Heart left ventricle (tissue), 16 donors: ENCODE measurements around the gene LATS1. TPM values are rescaled to one million over a fixed set of nuclear protein-coding genes. Genes with fewer than 3 reads are reported as not detected.

Experiments used
- ATAC-seq, 4 donors: fragments of 200-7000 bp; cut with Tn5 transposase; one replicate each; pipeline ENCODE4 v1.9.1; 2020 to 2022; ENCODE audit warnings: moderate library complexity in 4 of 4, mild to moderate bottlenecking in 3 of 4, moderate number of reproducible peaks in 1 of 4
- DNase-seq, 5 donors: peaks; one replicate each; pipeline ENCODE4 v3.0.0-alpha.2; 2020
- H3K27ac ChIP-seq, 12 donors: fragments of 200-600 bp; sonication (generic) in 4 of 12; one replicate each; pipeline versions ENCODE4 v1.5.0 to v1.8.0; 2016 to 2022; ENCODE audit warnings: mild to moderate bottlenecking in 2 of 12
- H3K27me3 ChIP-seq, 9 donors: fragments of 200-600 bp; sonication (generic) in 2 of 9; one replicate each; pipeline versions ENCODE4 v1.5.1 to v1.8.0; 2016 to 2022; ENCODE audit warnings: mild to moderate bottlenecking in 3 of 9
- H3K36me3 ChIP-seq, 9 donors: fragments of 200-600 bp; sonication (generic) in 2 of 9; one replicate each; pipeline versions ENCODE4 v1.5.0 to v1.8.0; 2018 to 2022; ENCODE audit warnings: mild to moderate bottlenecking in 2 of 9
- H3K4me1 ChIP-seq, 12 donors: fragments of 200-600 bp; sonication (generic) in 4 of 12; one replicate each; pipeline versions ENCODE4 v1.5.0 to v1.8.0; 2016 to 2022; ENCODE audit warnings: mild to moderate bottlenecking in 3 of 12
- H3K4me3 ChIP-seq, 12 donors: fragments of 200-600 bp; sonication (generic) in 4 of 12; one replicate each; pipeline versions ENCODE4 v1.5.0 to v1.8.0; 2017 to 2022; ENCODE audit warnings: mild to moderate bottlenecking in 9 of 12, moderate library complexity in 4 of 12
- H3K9me3 ChIP-seq, 12 donors: fragments of 200-600 bp; sonication (generic) in 4 of 12; one replicate each; pipeline versions ENCODE4 v1.5.0 to v1.8.0; 2016 to 2022; ENCODE audit warnings: mild to moderate bottlenecking in 1 of 12
- POLR2A ChIP-seq, 2 donors: fragments of 450-650 bp; IDR thresholded peaks; one replicate each; pipeline ENCODE4 v1.6.1; 2017; ENCODE audit warnings: antibody characterized with exemption in 2 of 2, mild to moderate bottlenecking in 2 of 2, moderate library complexity in 2 of 2
- WGBS, 4 donors: extraction: QIAGEN DNeasy Blood & Tissue Kit in 2 of 4; methylation state at CpG; one replicate each; pipeline versions ENCODE4 v1.1.5 to v1.1.7; 2013 to 2018; 5-methylcytosine and 5-hydroxymethylcytosine counted together
- intact Hi-C, 10 donors: fragments of 100-400 bp; cut with DNase I; formaldehyde crosslinking; loops; one replicate each; pipeline versions ENCODE4 v1.11.1 to v1.14.2; 2022
- polyA plus RNA-seq, 2 donors: library from polyadenylated mRNA; stranded (reverse); fragments of 200-250 nt; gene quantifications; one replicate each; pipeline ENCODE4 v1.2.3, GENCODE V29; 2013
- total RNA-seq, 9 donors: library from RNA; depleted of rRNA in 2 of 9; stranded (reverse); fragments of >200 nt in 2 of 9; fragmentation: NEBNext Ultra II Directional in 3 of 9; extraction: Animal tissue kit (Norgen Biotek cat#: 25700) in 3 of 9; gene quantifications; one replicate each; pipeline versions ENCODE4 v1.1.0 to v1.2.4, GENCODE V29; 2016 to 2023
- TF ChIP-seq, protein P1 (sequence below), 12 donors: fragments of 200-600 bp; sonication (generic) in 4 of 12; IDR thresholded peaks; one replicate each; pipeline versions ENCODE4 v1.5.0 to v1.8.0; 2018 to 2022; ENCODE audit warnings: antibody characterized with exemption in 12 of 12, mild to moderate bottlenecking in 5 of 12
- donor health status: ischemic (EF 13 %, LVEDD 7.1; RV severe dilation, severe dysfunction).
- donor health status: healthy with polysubstance abuse.
- donor health status: DM: no; HTN: yes; CAD: no.
- donor health status: DM: no; HTN: no; CAD: no.
- donor health status: ischemic (EF 25% LVEDD 6.9; RV normal size, moderate dysfunction).
- donor health status: ischemic (EF 25% LVEDD 5.7; RV mildly dilated, moderate dysfunction).
- donor health status: healthy.
- donor health status: DM: yes; HTN: yes; CAD: no.
- donor health status: ischemic (EF 35%, LVEDD 5.7; RV mildly dilated, moderate dysfunction).
- donor health status: nonischemic (EF 11% LVEDD 7.7; RV severe dilation, severe dysfunction).
- donor health status: DM: yes; HTN: yes; CAD: no.
- donor health status: PGD.
- donor health status: ischemic (EF 29% LVEDD 5.4; RV normal size, mild dysfunction).
- donor health status: nonischemic (EF 23%, LVEDD 6.1; RV moderate dilation, normal function).

LATS1 gene
- total and polyA plus RNA-seq, 11 donors: 5.3 to 18.5 (median 10.4) TPM

GRCh38 chr6:149714442-149714841, 3.5 kb downstream of the LATS1 start:
- TF ChIP-seq, protein P1, sequence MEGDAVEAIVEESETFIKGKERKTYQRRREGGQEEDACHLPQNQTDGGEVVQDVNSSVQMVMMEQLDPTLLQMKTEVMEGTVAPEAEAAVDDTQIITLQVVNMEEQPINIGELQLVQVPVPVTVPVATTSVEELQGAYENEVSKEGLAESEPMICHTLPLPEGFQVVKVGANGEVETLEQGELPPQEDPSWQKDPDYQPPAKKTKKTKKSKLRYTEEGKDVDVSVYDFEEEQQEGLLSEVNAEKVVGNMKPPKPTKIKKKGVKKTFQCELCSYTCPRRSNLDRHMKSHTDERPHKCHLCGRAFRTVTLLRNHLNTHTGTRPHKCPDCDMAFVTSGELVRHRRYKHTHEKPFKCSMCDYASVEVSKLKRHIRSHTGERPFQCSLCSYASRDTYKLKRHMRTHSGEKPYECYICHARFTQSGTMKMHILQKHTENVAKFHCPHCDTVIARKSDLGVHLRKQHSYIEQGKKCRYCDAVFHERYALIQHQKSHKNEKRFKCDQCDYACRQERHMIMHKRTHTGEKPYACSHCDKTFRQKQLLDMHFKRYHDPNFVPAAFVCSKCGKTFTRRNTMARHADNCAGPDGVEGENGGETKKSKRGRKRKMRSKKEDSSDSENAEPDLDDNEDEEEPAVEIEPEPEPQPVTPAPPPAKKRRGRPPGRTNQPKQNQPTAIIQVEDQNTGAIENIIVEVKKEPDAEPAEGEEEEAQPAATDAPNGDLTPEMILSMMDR (IDR thresholded peaks at IDR 0.05): no peak
- no peak for TF ChIP-seq POLR2A (IDR thresholded peaks at IDR 0.05)
- 75 to 93% (median 83%) methylated on average over 1 of the region's 1 CpG for WGBS, 4 donors
- Histone ChIP-seq H3K27ac (no peak overlapping the region), H3K4me1 (peaks cover 5 to 53% (median 35%) of the 10 kb centered on the region in 12 donors), H3K36me3 (peaks cover 0 to 11% (median 0%) of the 10 kb centered on the region in 9 donors), H3K27me3 (no peaks in the 10 kb centered on the region), H3K9me3 (no peaks in the 10 kb centered on the region), H3K4me3 (no peak overlapping the region)
- no peak for DNase-seq
- no peak for ATAC-seq
- intact Hi-C loops: loop anchor here in 1 of 10 donors (10.0 kb wide), 1 partner anchor 150 kb away; the partner anchor contains the start of gene LRP11

GRCh38 chr6:149711711-149712110, 6.2 kb downstream of the LATS1 start:
- TF ChIP-seq POLR2A (IDR thresholded peaks at IDR 0.05): no peak
- TF ChIP-seq, protein P1 (IDR thresholded peaks at IDR 0.05): no peak
- Histone ChIP-seq H3K4me3 (no peak overlapping the region), H3K9me3 (no peaks in the 10 kb centered on the region), H3K36me3 (peaks cover 0 to 11% (median 0%) of the 10 kb centered on the region in 9 donors), H3K27ac (no peak overlapping the region), H3K27me3 (no peaks in the 10 kb centered on the region), H3K4me1 (peaks cover 0 to 67% (median 37%) of the 10 kb centered on the region in 12 donors)
- no peak for DNase-seq
- WGBS, 4 donors: 94 to 98% (median 95%) methylated on average over 5 of the region's 5 CpGs
- intact Hi-C loops: loop anchor here in 1 of 10 donors (10.0 kb wide), 1 partner anchor 153 kb away; the partner anchor contains the start of gene LRP11
- no peak for ATAC-seq

DNA sequence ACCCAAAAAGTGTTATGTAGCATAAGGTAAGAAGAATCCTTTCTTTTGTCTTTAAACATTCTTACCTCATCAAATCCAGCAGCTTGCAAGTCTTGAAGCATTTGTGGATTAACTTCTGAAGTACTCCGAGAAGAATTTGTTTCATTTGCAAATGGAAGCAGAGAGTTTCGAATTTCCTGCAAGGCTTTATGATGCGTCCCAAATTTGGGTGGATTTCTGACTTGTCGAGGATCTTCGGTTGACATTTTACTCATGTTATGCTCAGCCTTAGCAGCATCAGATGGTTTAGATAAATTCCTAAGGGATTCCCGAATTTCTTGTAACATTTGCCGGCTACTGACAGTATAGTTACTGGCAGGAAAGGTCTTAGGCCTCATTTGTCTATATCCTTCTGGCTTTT, 16.2 kb downstream of the LATS1 start:
- no peak overlapping the region for H3K4me3 ChIP-seq
- peaks cover 0 to 48% (median 22%) of the 10 kb centered on the region in 12 donors for H3K4me1 ChIP-seq
- H3K27me3 ChIP-seq: no peaks in the 10 kb centered on the region
- TF ChIP-seq, protein P1 (IDR thresholded peaks at IDR 0.05): no peak
- TF ChIP-seq POLR2A (IDR thresholded peaks at IDR 0.05): no peak
- intact Hi-C loops: no loop called here
- H3K36me3 ChIP-seq: peaks cover 0 to 47% (median 38%) of the 10 kb centered on the region in 9 donors
- no peak overlapping the region for H3K27ac ChIP-seq
- 68 to 75% (median 72%) methylated on average over 7 of the region's 7 CpGs for WGBS, 4 donors
- H3K9me3 ChIP-seq: no peaks in the 10 kb centered on the region
- ATAC-seq (no peak), DNase-seq (no peak)

DNA sequence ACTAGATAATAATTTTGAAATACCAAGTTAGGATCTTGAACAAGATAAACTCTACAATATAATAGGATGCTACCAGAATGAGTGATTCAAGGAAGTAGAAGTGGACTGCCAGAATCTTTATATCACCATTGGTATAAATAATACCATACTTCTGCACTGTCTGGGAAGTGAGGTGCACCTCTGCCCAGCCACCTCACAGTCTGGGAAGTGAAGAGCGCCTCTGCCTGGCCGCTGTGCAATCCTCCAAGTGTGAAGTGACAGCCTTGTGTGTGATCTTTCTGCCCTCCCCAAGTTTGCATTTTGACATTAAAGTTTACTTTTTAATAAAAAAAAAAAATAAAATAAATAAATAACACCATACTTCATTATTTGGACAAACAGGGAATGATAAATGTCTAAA, 18.8 kb downstream of the LATS1 start:
- H3K27ac ChIP-seq: no peak overlapping the region
- 89 to 97% (median 96%) methylated on average over 2 of the region's 2 CpGs for WGBS, 4 donors
- peaks cover 0 to 68% (median 49%) of the 10 kb centered on the region in 9 donors for H3K36me3 ChIP-seq
- H3K27me3 ChIP-seq: no peaks in the 10 kb centered on the region
- no peak for DNase-seq
- intact Hi-C loops: no loop called here
- no peak overlapping the region for H3K4me3 ChIP-seq
- TF ChIP-seq, protein P1 (IDR thresholded peaks at IDR 0.05): no peak
- TF ChIP-seq POLR2A (IDR thresholded peaks at IDR 0.05): no peak
- ATAC-seq: no peak
- H3K9me3 ChIP-seq: no peaks in the 10 kb centered on the region
- H3K4me1 ChIP-seq: peaks cover 0 to 34% (median 11%) of the 10 kb centered on the region in 12 donors
